GM18867 (cell line): ENCODE data around the gene PLD4.
"Not testable (repeated sequence)": the region's sequence is repeated elsewhere in the genome, so short reads cannot be mapped to it uniquely, and the experiment has no call there.

ENCODE experiments used
- ATAC-seq: cut with Tn5 transposase; IDR thresholded peaks from one replicate; pipeline ENCODE4 v1.9.1; 2021; ENCODE audit warnings: mild to moderate bottlenecking, moderate library complexity; ENCODE audit not compliant: unreplicated experiment

PLD4 gene, protein sequence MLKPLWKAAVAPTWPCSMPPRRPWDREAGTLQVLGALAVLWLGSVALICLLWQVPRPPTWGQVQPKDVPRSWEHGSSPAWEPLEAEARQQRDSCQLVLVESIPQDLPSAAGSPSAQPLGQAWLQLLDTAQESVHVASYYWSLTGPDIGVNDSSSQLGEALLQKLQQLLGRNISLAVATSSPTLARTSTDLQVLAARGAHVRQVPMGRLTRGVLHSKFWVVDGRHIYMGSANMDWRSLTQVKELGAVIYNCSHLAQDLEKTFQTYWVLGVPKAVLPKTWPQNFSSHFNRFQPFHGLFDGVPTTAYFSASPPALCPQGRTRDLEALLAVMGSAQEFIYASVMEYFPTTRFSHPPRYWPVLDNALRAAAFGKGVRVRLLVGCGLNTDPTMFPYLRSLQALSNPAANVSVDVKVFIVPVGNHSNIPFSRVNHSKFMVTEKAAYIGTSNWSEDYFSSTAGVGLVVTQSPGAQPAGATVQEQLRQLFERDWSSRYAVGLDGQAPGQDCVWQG

DNA sequence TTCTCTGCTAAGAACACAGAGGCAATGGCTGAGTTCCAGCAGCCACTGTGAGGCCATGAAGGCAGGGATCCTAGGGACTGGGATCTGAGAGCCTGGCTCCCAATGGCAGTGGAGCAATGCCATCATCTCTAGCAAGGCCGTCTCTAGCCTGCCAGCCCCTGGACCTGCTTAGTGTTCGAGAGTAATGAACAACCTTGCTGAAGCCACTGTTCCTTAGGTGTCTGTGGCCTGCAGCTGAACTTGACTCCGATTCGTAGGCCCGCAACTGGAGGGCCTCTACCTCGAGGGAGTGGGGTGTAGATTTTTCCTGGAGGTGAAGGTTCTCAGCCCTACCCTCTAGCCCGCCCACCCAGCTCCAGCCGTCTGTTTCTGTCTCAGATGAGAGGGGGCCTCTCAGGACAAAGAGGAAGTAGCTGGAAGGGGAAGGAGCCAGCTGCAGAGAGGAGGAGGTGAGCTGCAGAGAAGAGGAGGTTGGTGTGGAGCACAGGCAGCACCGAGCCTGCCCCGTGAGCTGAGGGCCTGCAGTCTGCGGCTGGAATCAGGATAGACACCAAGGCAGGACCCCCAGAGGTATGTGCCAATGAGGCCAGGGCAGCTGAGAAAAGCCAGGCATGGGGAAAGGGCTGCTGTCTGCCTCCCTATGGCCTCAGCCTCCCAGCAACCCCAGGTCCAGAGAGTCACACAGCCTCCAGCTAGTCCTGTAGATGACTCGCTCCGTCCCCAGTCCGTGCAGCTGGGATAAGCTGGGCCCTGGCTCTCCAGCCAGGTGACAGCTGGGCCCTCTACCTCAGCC is at the start of gene PLD4:
Gene PLD4, plus strand, starts transcription at position 459 of the 793 bp plus-strand sequence. CDS start 2,262 bp downstream, outside the sequence.
- no peak for ATAC-seq

DNA sequence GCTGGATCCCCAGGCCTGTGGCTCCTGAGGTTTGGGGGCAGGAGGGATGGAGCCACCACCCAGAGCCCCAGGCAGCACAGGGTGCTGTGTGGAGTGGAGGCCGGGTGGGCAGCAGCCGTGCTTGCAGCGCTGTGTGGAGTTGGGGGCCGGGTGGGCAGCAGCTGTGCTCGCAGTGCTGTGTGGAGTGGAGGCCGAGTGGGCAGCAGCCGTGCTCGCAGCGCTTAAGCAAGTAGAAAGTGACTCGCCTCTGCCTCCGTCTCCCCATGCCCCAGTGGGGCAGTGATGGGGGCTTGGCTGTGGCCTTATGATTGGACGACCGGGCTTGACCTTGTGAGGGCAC is 49.3 kb upstream of the PLD4 start:
- ATAC-seq = no peak

DNA sequence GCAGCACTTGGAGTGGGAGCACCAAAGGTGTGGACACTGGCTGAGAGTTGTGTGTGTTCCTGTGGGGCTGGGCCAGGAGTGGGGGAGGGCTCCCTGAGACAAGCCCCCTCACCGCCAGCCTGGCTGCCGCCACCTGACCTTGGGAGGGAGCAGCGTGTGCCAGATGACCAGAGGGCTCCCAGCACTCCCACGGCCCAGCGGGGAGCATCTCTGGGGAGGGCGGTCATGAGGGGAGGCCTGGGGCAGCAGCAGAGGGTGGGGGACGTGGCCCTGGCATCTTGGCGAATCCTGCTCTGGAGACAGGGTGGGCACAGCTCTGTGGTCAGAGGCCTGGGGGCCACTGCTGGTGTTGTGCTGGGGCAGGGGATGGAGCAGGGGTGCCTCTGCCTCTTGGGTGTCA is 48.9 kb upstream of the PLD4 start:
- no peak for ATAC-seq

DNA sequence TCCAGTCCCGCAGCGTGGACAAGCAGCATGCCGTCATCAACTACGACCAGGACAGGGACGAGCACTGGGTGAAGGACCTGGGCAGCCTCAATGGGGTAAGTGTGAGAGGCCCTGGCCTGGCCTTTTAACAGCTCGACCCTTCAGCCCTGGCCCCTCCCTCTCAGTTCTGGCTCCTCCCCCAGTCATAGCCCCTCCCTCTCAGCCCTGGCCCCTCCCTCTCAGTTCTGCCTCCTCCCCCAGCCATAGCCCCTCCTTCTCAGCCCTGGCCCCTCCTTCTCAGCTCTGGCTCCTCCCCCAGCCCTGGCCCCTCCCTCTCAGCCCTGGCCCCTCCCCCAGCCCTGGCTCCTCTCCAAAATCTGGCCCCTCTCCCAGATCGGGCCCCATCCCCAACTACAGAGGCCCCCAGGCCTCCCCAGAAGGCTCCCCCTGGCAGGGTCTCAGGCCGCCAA is 48.4 kb upstream of the PLD4 start:
- no peak for ATAC-seq

DNA sequence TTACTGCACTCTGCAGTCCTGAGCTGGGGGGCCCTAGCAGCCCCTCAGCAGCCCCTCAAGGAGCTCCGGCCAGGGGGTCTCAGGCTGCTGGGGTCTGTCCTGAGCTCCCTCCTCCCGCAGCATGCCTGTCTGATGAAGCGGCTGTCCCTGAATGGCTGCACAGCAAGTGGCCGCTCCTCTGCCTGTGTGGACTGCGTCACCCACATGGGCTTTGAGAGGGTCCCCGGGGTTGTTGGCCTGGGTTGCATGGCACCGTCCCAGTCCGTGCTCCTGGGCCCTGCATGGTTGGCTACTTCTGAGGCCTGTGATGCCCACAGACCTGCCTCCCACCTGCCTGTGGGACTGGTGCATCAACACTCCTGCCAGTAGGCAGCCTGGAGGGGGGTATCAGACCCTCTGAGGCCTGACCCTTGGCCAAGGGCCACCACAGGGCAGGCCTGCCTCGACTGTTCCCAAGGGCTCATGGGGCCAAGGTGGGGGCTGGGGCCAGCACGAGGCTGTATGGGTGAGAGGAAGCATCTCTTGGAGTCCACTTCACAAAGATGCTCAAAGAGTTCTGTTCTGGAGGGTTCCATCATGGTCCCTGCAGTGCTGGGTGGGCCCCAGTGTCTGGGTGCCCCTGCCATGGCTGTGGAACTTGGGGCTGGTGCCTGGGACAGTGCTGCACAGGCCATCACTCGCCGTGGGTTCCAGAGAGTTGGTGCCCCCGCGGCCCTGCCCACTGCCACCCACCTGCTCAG is 47.4 kb upstream of the PLD4 start:
- ATAC-seq = no peak

DNA sequence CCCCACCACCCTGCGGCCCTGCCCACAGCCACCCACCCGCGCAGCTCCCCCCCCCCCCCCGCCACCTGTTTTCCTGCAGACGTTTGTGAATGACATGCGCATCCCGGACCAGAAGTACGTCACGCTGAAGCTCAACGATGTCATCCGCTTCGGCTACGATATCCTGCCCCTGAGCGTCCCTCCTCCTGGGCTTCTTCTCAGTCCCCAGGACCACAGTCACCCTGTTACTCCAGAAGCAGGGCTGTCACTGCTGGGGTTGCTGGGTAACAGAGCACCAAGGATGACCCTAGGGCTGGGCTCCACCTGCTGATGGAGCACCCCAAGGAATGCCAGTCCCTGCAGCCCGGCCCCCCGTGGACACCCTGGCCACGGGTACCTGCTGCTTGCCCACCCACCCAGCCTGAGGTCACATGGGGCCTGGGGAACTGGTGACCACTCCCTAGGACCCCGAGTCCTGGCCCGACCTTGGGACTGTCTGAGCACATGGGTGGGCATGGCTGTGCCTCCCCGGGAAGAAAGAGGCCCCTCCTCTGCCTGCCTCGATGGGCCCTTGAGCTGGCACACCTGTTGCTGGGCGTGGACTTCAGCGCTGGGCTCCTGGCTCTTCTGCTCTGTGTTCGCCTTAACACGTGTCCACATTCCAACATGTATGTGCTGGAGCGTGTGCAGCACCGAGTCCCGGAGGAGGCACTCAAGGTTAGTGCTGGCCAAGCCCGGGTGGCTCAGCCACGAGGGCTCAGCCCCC is 46.7 kb upstream of the PLD4 start:
- no peak for ATAC-seq

DNA sequence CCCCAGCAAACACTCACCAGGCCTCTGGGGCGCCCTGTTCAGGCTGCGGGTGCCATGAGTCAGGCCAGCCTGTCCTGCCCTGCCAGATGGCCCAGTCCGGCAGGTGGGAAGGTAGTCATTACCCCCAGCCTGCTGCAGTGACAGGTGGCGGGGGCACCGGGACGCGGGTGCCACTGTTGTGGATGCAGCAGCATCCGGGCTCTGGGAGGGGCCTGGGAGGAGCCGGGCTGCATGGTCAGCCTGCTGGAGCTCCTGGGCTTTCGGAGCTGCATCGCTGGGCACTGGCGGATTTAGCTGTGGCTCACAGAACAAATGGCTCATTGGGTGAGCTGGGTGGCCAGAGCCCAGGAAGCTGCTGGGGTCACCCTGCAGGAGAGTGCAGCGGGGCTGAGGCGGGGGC is 46.1 kb upstream of the PLD4 start:
- ATAC-seq = no peak

DNA sequence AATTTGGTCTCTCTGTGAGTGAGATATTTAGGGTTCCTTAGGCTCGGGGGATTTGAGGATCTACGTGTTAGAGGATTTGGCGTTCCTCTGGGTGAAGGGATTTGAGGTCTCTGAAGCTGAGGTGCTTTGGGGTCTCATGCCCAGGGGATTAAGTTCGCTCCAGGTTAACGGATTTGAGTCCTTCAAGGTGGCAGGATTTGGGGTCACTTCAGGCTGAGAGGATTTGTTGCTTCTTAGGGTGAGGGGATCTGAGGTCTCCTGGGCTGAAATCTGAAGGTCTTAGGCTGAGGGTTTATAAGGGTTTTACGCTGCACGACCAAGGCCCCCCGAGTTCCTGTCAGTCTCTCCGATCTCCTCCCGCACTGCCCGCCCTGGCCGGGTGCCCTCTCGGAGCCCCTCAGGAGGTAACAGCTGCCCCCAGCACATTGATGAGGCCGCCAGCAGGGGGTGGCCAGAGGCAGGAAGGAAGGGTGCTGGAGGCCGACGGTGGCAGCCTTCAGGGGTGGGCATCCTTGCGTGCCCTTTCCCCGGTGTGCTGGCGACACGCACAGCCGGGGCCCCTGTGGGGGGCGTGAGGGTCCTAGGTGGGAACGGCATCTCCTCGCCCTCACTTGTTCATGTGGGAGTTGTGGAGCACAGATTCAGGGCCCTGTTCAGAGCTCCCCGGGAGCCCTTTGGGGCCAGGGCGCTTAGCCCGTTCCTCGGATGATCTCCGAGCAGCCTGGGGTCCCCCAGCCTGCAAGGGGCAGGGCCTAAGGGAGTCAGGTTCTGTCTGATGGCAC is 45.3 kb upstream of the PLD4 start:
- ATAC-seq = no peak

DNA sequence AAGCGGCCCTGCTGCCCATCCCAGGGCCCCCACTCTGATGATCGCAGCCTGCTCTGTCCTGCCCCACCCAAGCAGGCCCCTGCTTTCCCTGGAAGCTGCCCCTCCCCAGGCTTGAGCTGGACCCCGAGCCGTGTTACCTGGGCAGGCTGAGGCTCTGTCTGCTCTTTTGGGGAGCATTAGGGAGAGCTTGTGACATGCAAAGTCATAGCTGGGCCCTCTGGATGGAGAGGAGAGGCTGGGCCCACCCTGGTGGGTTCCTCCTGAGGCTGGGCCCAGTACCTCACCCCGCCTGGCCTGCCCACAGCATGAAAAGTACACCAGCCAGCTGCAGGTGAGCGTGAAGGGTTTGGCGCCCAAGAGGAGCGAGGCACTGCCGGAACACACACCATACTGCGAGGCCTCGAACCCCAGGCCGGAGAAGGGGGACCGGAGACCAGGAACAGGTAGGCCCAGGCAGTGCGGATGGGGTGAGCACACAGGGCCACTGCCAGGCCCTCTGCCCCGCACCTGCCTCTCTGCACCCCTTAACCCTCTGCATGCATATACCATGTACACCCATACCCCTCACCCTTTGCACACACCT is 44.6 kb upstream of the PLD4 start:
- ATAC-seq = no peak

DNA sequence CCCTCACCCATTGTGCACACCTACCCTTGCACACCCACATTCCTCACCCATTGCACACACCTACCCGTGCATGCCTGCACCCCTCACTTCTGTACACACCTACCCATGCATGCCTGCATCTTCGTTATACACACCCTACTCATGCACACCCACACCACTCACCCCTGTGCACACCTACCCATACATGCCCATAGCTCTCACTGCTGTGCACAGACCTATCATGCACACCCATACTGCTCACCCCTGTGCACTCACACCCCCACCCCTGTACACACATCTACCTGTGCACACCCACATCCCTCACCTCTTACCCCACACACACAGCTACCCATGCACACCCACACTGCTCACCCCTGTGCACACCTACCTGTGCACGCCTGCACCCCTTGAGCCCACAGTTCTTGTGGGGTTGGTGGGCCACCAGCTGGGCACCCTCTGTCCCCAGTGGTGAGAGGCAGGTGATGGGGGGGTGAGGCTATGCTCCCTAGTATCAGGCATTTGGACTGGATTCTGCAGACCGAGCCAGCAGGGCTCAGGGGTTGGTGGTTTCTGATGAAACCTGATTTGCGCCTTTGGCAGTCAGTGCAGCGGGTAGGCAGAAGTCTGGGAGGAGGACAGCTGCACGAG is 44.0 kb upstream of the PLD4 start:
- ATAC-seq = no peak

DNA sequence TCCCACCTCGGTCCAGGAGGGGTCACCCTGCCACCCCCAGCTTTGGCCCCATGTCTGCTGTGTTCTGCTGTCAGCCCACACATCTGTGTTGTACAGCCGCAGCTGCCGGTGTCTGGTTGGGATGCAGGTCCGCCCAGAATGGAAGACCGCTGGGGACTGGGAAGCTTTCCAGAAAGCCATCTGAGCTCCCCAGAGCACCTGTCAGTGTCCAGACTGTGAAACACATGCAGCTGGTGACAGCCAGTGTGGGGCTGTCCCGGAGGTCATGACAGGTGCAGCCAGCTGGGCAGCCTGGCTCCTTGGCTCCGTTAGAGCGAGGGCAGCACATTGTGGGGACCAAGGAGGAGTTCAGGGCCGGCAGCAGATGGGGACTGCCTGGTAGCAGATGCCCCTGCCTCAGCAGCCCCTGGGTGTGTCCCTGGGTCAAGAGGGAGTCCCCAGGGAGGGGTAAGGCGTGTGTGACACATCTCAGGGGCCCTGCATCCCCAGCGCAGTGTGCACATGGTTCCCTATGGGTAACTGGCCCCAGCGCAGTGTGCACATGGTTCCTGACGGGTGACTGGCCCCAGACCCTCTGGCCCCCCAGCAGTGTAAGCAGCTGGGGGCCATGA is 43.2 kb upstream of the PLD4 start:
- ATAC-seq = no peak

DNA sequence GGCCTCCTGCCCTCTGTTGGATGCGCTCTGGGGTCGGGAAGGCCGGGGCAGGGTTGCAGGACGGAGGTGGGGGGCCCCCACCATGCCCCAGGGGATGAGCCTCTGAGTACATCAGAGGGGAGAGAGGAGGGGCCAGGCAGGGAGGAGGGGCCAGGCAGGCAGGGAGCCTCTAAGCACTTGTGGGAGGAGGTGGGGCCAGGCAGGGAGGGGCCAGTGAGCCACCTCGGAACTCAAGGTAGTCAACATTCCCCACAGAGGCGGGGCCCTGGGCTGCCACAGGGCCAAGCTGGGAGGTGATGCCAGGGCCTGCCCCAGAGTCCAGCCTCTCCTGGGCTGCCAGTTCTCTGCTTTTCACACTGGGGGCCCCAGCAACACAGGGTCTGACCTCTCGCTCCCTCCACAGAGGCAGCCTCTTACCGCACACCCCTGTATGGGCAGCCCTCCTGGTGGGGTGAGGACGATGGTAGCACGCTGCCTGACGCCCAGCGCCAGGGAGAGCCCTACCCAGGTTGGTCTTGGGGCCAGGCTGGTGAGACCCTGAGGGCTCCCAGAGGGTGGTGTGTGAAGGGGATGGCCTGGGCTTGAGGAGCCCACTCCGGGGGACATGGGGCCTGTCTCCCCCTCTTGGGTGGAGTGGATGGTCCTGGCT is 42.2 kb upstream of the PLD4 start:
- no peak for ATAC-seq

DNA sequence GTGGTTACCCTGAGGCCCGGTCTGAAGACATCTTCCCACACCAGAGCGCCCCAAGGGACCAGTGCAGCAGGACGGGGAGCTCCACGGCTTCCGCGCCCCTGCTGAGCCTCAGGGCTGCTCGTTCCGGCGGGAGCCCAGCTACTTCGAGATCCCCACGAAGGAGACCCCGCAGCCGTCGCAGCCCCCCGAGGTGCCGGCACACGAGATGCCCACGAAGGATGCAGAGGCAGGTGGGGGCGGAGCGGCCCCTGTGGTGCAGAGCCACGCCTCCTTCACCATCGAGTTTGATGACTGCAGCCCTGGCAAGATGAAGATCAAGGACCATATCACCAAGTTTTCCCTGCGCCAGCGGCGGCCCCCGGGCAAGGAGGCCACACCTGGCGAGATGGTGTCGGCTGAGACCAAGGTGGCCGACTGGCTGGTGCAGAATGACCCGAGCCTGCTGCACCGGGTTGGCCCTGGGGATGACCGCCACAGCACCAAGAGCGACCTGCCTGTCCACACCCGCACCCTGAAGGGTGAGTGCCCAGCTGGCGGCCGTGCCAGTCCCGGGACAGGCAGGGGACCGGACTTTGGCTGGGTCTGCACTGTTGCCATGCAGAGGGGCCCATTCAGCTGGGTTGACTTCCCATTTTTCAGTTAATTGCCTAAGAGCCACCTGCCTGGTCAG is 41.6 kb upstream of the PLD4 start:
- ATAC-seq = no peak

DNA sequence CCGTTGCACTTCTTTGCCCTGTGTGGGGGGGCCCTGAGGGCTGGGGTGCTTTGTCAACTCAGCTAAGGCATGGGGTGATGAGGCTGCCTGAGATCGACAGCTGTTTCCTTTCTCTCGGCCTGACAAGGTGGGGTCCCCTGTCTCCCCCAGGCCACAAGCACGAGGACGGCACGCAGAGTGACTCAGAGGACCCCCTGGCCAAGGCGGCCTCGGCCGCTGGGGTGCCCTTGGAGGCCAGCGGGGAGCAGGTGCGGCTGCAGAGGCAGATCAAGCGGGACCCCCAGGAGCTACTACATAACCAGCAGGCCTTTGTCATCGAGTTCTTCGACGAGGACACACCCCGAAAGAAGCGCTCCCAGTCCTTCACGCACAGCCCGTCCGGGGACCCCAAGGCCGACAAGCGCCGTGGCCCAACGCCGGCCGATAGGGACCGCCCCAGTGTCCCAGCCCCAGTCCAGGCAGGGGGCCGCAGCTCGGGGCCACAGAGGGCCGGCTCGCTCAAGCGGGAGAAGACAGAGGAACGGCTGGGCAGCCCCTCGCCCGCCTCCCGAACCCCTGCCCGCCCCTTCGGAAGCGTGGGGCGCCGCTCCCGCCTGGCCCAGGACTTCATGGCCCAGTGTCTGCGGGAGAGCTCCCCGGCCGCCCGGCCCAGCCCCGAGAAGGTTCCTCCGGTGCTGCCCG is 40.9 kb upstream of the PLD4 start:
- no peak for ATAC-seq

DNA sequence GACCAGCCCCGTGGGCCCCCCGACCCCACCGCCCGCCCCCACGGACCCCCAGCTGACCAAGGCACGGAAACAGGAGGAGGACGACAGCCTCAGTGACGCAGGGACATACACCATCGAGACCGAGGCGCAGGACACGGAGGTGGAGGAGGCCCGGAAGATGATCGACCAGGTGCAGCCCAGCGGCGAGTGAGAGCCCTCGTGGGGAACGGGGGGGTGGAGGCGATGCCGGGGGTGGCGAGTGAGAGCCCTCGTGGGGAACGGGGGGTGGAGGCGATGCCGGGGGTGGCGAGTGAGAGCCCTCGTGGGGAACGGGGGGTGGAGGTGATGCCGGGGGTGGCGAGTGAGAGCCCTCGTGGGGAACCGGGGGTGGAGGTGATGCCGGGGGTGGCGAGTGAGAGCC is 40.3 kb upstream of the PLD4 start:
- ATAC-seq = not testable (repeated sequence)

DNA sequence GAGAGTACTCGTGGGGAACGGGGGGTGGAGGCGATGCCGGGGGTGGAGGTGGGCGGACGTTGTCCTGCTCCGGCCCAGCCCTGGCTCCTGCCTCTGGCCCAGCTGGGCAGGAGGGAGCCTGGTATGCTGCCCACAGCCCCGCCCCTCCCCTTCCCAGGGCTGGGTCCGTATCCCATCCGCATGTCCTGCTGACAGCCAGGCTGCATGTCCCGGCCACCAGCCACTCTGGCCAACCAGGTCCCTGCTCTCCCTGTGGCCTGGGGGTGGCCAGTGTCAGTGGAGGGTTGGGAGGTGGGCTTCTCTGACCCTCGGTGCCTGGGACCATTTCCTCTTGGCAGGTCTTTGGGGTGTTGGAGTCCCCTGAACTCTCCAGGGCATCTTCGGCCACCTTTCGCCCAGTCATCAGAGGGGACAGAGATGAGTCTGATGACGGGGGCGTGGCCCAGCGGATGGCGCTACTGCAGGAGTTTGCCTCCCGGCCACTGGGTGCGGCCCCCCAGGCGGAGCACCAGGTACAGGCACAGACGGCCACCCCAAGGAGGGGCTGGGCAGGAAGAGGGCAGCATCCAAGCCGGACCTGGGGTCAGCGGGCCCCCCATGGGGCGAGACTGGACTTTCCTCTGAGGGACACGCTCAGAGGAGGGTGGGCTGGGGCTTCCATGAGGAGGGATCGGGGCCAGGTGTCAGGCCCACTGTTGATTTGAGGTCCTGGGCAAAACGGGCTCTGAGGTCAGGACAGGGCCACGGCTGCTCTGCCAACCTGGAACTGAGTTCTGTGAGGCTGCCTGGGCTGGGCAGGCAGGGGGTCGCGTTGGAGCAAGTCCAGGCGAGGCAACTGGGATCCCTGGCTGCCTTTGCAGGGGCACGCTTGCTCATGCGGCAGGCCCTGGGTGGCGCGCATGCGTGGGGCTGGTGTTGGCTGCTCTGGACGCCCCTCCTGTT is 39.4 kb upstream of the PLD4 start:
- ATAC-seq = no peak
